Mesodermal cell (in vitro differentiated cells): ENCODE results near the gene TRPM6.
"Not testable (repeated sequence)": the region's sequence is repeated elsewhere in the genome, so short reads cannot be mapped to it uniquely, and the experiment has no call there.

Experiments
- H3K27ac ChIP-seq: 2 replicates; pipeline ENCODE4 v1.7.0; 2013; ENCODE audit warnings: mild to moderate bottlenecking, low read depth, low read length, moderate library complexity; ENCODE audit not compliant: severe bottlenecking
- H3K36me3 ChIP-seq: 2 replicates; pipeline ENCODE4 v1.7.1; 2013; ENCODE audit warnings: mild to moderate bottlenecking, low read length, moderate library complexity; ENCODE audit not compliant: control insufficient read depth, insufficient read depth
- H3K4me1 ChIP-seq: one replicate; pipeline ENCODE4 v1.7.1; 2013; ENCODE audit warnings: mild to moderate bottlenecking, low read length; ENCODE audit not compliant: insufficient read depth, control insufficient read depth, poor library complexity, severe bottlenecking
- H3K4me3 ChIP-seq: 2 replicates; pipeline ENCODE4 v1.7.0; 2013; ENCODE audit warnings: low read length, control low read depth, mild to moderate bottlenecking; ENCODE audit not compliant: insufficient read depth, poor library complexity, severe bottlenecking; ENCODE audit errors: extremely low read depth
- H3K9me3 ChIP-seq: 2 replicates; pipeline ENCODE4 v1.7.1; 2013; ENCODE audit warnings: mild to moderate bottlenecking, low read length, moderate library complexity; ENCODE audit not compliant: control insufficient read depth
- WGBS, 2 experiments: methylation state at CpG; one replicate each; pipeline ENCODE4 v1.1.5; 2013; ENCODE audit warnings: missing lambda C conversion rate in 2 of 2; ENCODE audit not compliant: insufficient coverage in 2 of 2; 5-methylcytosine and 5-hydroxymethylcytosine counted together

The TRPM6 gene

GRCh38 chr9:74887981-74888370 is 255 bp upstream of the TRPM6 start:
- Histone ChIP-seq H3K36me3 (no peaks in the 10 kb centered on the region), H3K4me3 (peak overlapping the region; percentile 64), H3K27ac (no peak overlapping the region), H3K9me3 (no peaks in the 10 kb centered on the region), H3K4me1 (peaks cover 3% of the 10 kb centered on the region)
- WGBS, 2 experiments = 83% methylated on average over 2 of the region's 4 CpGs; no CpG with 5 or more reads in 1 of the 2 experiments

GRCh38 chr9:74876382-74876949 is 11.3 kb downstream of the TRPM6 start:
- WGBS, 2 experiments = 83 to 100% methylated on average over 1 of the region's 3 CpGs
- no peak overlapping the region for H3K4me3 ChIP-seq
- no peak overlapping the region for H3K27ac ChIP-seq
- peaks cover 8% of the 10 kb centered on the region for H3K9me3 ChIP-seq
- no peaks in the 10 kb centered on the region for H3K4me1 ChIP-seq
- no peaks in the 10 kb centered on the region for H3K36me3 ChIP-seq

- no peak overlapping the region for H3K27ac ChIP-seq
- H3K36me3 ChIP-seq = no peaks in the 10 kb centered on the region
- no CpG with 5 or more reads among the region's 1 CpG for WGBS, 2 experiments
- H3K4me1 ChIP-seq = no peaks in the 10 kb centered on the region
- H3K9me3 ChIP-seq = peaks cover 8% of the 10 kb centered on the region
- H3K4me3 ChIP-seq = no peak overlapping the region
Measured at GRCh38 chr9:74875656-74876055, 12.1 kb downstream of the TRPM6 start.

GRCh38 chr9:74874220-74874619 is 13.5 kb downstream of the TRPM6 start:
- Histone ChIP-seq H3K4me3 (no peak overlapping the region), H3K27ac (no peak overlapping the region), H3K4me1 (no peaks in the 10 kb centered on the region), H3K36me3 (no peaks in the 10 kb centered on the region), H3K9me3 (no peaks in the 10 kb centered on the region)
- 100% methylated on average over 1 of the region's 2 CpGs; no CpG with 5 or more reads in 1 of the 2 experiments for WGBS, 2 experiments

- no peaks in the 10 kb centered on the region for H3K4me1 ChIP-seq
- H3K4me3 ChIP-seq = no peak overlapping the region
- H3K27ac ChIP-seq = no peak overlapping the region
- no peaks in the 10 kb centered on the region for H3K36me3 ChIP-seq
- 88 to 95% methylated on average over 4 to 8 of the region's 9 CpGs for WGBS, 2 experiments
- H3K9me3 ChIP-seq = no peaks in the 10 kb centered on the region
Measured at GRCh38 chr9:74872619-74873233, 15.0 kb downstream of the TRPM6 start.

GRCh38 chr9:74867483-74867882 is 20.2 kb downstream of the TRPM6 start:
- Histone ChIP-seq H3K36me3 (no peaks in the 10 kb centered on the region), H3K27ac (no peak overlapping the region), H3K4me3 (no peak overlapping the region), H3K9me3 (no peaks in the 10 kb centered on the region), H3K4me1 (no peaks in the 10 kb centered on the region)
- WGBS, 2 experiments = 63 to 80% methylated on average over 2 of the region's 4 CpGs

- Histone ChIP-seq H3K36me3 (no peaks in the 10 kb centered on the region), H3K4me3 (no peak overlapping the region), H3K9me3 (no peaks in the 10 kb centered on the region), H3K27ac (no peak overlapping the region), H3K4me1 (peaks cover 13% of the 10 kb centered on the region)
- 88 to 100% methylated on average over 1 of the region's 3 CpGs for WGBS, 2 experiments
Measured at GRCh38 chr9:74865177-74865576, 22.5 kb downstream of the TRPM6 start.

GRCh38 chr9:74861773-74862474 is 25.8 kb downstream of the TRPM6 start:
- H3K4me1 ChIP-seq = peaks cover 13% of the 10 kb centered on the region
- peak overlapping the region; percentile 37 for H3K27ac ChIP-seq
- no peaks in the 10 kb centered on the region for H3K9me3 ChIP-seq
- H3K4me3 ChIP-seq = no peak overlapping the region
- WGBS, 2 experiments = 78 to 87% methylated on average over 3 to 5 of the region's 6 CpGs
- H3K36me3 ChIP-seq = no peaks in the 10 kb centered on the region

GRCh38 chr9:74861071-74861470 is 26.6 kb downstream of the TRPM6 start:
- Histone ChIP-seq H3K36me3 (no peaks in the 10 kb centered on the region), H3K4me3 (no peak overlapping the region), H3K27ac (no peak overlapping the region), H3K4me1 (peaks cover 13% of the 10 kb centered on the region), H3K9me3 (no peaks in the 10 kb centered on the region)
- WGBS, 2 experiments = 83 to 100% methylated on average over 1 of the region's 3 CpGs

- not testable (repeated sequence) for H3K4me3 ChIP-seq, H3K36me3 ChIP-seq, H3K27ac ChIP-seq, H3K9me3 ChIP-seq
- peaks cover 13% of the 10 kb centered on the region for H3K4me1 ChIP-seq
- 100% methylated on average over 4 of the region's 5 CpGs for WGBS, 2 experiments
Measured at GRCh38 chr9:74860247-74860646, 27.5 kb downstream of the TRPM6 start.

- WGBS, 2 experiments = 80 to 100% methylated on average over 1 of the region's 2 CpGs
- H3K9me3 ChIP-seq = no peaks in the 10 kb centered on the region
- H3K4me1 ChIP-seq = peaks cover 13% of the 10 kb centered on the region
- H3K4me3 ChIP-seq = no peak overlapping the region
- no peaks in the 10 kb centered on the region for H3K36me3 ChIP-seq
- no peak overlapping the region for H3K27ac ChIP-seq
Measured at GRCh38 chr9:74859786-74860185, 27.9 kb downstream of the TRPM6 start.
